DMS 273 treated with DMSO at 0.1 percent for 48 hours (cell line): Measurements from ENCODE around the gene SH3GL3.

Source experiments
- DNase-seq: peaks from one replicate; lab custom pipeline; 2025; lab: John Stamatoyannopoulos, UW

Gene SH3GL3

GRCh38 chr15:83565553-83566159, 118.5 kb downstream of the SH3GL3 start:
- no peak for DNase-seq

- no peak for DNase-seq
These were observed 120.2 kb downstream of the SH3GL3 start for GRCh38 chr15:83567318-83567717.

- no peak for DNase-seq
These were observed 122.2 kb downstream of the SH3GL3 start for GRCh38 chr15:83569341-83569740.

- no peak for DNase-seq
These were observed 123.6 kb downstream of the SH3GL3 start for GRCh38 chr15:83570756-83571155.

GRCh38 chr15:83571820-83572707, 124.9 kb downstream of the SH3GL3 start:
- no peak for DNase-seq

GRCh38 chr15:83574345-83574744, 127.2 kb downstream of the SH3GL3 start:
- no peak for DNase-seq

- DNase-seq: no peak
These were observed 131.6 kb downstream of the SH3GL3 start for GRCh38 chr15:83578691-83579090.

- no peak for DNase-seq
These were observed 134.2 kb downstream of the SH3GL3 start for GRCh38 chr15:83581381-83581780.

GRCh38 chr15:83582381-83582780, 135.2 kb downstream of the SH3GL3 start:
- DNase-seq: no peak

- no peak for DNase-seq
These were observed 138.6 kb downstream of the SH3GL3 start for GRCh38 chr15:83585601-83586335.

GRCh38 chr15:83587091-83587490, 139.9 kb downstream of the SH3GL3 start:
- DNase-seq: no peak

GRCh38 chr15:83588441-83588840, 141.3 kb downstream of the SH3GL3 start:
- no peak for DNase-seq

GRCh38 chr15:83592370-83593040, 145.4 kb downstream of the SH3GL3 start:
- DNase-seq: no peak

GRCh38 chr15:83595191-83595590, 148.1 kb downstream of the SH3GL3 start:
- DNase-seq: no peak

GRCh38 chr15:83598031-83598430, 150.9 kb downstream of the SH3GL3 start:
- DNase-seq: no peak

GRCh38 chr15:83602021-83602420, 154.9 kb downstream of the SH3GL3 start:
- DNase-seq: no peak

- no peak for DNase-seq
These were observed 157.4 kb downstream of the SH3GL3 start for GRCh38 chr15:83604549-83604948.

GRCh38 chr15:83605111-83605945, 158.2 kb downstream of the SH3GL3 start:
- no peak for DNase-seq

- no peak for DNase-seq
These were observed 163.0 kb downstream of the SH3GL3 start for GRCh38 chr15:83610132-83610531.

- DNase-seq: no peak
These were observed 164.0 kb downstream of the SH3GL3 start for GRCh38 chr15:83610901-83611685.
